ENCODE results near the gene FOXJ3.

DNA sequence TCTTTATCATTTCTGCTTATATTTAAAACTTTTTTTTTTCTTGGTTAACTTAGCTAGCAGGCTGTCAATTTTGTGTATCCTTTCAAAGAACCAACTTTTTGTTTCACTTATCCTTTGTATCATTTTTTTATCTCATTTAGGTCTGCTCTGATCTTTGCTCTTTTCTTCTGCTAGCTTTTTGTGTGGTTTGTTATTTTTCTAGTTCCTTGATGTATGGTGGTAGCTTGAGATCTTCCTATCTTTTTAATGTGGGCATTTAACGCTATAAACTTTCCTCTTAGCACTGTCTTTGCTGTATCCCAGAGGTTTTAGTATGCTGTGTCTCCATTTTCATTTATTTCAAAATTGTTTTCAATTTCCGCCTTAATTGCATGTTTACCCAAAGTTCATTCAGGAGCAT is 36.5 kb downstream of the FOXJ3 start:
- TF ChIP-seq, protein P1, sequence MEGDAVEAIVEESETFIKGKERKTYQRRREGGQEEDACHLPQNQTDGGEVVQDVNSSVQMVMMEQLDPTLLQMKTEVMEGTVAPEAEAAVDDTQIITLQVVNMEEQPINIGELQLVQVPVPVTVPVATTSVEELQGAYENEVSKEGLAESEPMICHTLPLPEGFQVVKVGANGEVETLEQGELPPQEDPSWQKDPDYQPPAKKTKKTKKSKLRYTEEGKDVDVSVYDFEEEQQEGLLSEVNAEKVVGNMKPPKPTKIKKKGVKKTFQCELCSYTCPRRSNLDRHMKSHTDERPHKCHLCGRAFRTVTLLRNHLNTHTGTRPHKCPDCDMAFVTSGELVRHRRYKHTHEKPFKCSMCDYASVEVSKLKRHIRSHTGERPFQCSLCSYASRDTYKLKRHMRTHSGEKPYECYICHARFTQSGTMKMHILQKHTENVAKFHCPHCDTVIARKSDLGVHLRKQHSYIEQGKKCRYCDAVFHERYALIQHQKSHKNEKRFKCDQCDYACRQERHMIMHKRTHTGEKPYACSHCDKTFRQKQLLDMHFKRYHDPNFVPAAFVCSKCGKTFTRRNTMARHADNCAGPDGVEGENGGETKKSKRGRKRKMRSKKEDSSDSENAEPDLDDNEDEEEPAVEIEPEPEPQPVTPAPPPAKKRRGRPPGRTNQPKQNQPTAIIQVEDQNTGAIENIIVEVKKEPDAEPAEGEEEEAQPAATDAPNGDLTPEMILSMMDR (conservative IDR thresholded peaks at IDR 0.05 in 1 of 2, IDR thresholded peaks at IDR 0.05 in 1 of 2; ENCODE audit: extremely low read depth in 1 of 2, insufficient read depth in 1 of 2, low read depth in 1 of 2, low read length in 2 of 2): no peak
- no peak for TF ChIP-seq EZH2 (IDR thresholded peaks at IDR 0.05; ENCODE audit: borderline replicate concordance, low read length)
